Fibroblast of lung (primary cell): Measurements from ENCODE around the gene DUSP9. TPM values are rescaled to one million over a fixed set of nuclear protein-coding genes. Genes with fewer than 3 reads are reported as not detected.

Source experiments
- DNase-seq, 2 donors: peaks; one replicate each; pipeline versions ENCODE4 v3.0.0 to v3.0.0-alpha.2; 2010; ENCODE audit warnings: low read depth in 2 of 2
- H2AFZ ChIP-seq: 2 replicates; pipeline ENCODE4 v1.5.1; 2012; ENCODE audit warnings: low read length, control low read depth, inconsistent platforms
- H3K27ac ChIP-seq: 2 replicates; pipeline ENCODE4 v1.5.1; 2011; ENCODE audit warnings: low read length, control low read depth; ENCODE audit not compliant: insufficient read depth
- H3K27me3 ChIP-seq: 2 replicates; pipeline ENCODE4 v1.5.1; 2011; ENCODE audit warnings: mild to moderate bottlenecking, low read length; ENCODE audit not compliant: control insufficient read depth, insufficient read depth
- H3K36me3 ChIP-seq: 2 replicates; pipeline ENCODE4 v1.5.1; 2011; ENCODE audit warnings: low read length; ENCODE audit not compliant: control insufficient read depth, insufficient read depth
- H3K4me1 ChIP-seq: 2 replicates; pipeline ENCODE4 v1.5.1; 2011; ENCODE audit warnings: low read length; ENCODE audit not compliant: control insufficient read depth, insufficient read depth; ENCODE audit errors: extremely low read depth
- H3K4me2 ChIP-seq: 2 replicates; pipeline ENCODE4 v1.5.1; 2011; ENCODE audit warnings: low read length, control low read depth; ENCODE audit not compliant: insufficient read depth; ENCODE audit errors: extremely low read depth
- H3K4me3 ChIP-seq, 4 experiments: fragments of 200-600 bp in 1 of 4; sonication (generic) in 1 of 4; replicated peaks in 1 of 4; 2 replicates each; pipeline ENCODE4 v1.5.1; 2011 to 2016; ENCODE audit warnings: low read length in 4 of 4, low read depth in 3 of 4, mild to moderate bottlenecking in 3 of 4, control low read depth in 2 of 4, inconsistent platforms in 1 of 4, mixed read lengths in 1 of 4; ENCODE audit not compliant: insufficient read depth in 1 of 4; ENCODE audit errors: control extremely low read depth in 1 of 4
- H3K79me2 ChIP-seq: 2 replicates; pipeline ENCODE4 v1.5.1; 2012; ENCODE audit warnings: mild to moderate bottlenecking, low read length, inconsistent platforms; ENCODE audit not compliant: control insufficient read depth, insufficient read depth
- H3K9ac ChIP-seq: 2 replicates; pipeline ENCODE4 v1.5.1; 2011; ENCODE audit warnings: mild to moderate bottlenecking, low read length, control low read depth; ENCODE audit not compliant: insufficient read depth
- H3K9me3 ChIP-seq: 2 replicates; pipeline ENCODE4 v1.5.1; 2012; ENCODE audit warnings: low read depth, low read length; ENCODE audit not compliant: control insufficient read depth, insufficient read depth
- H4K20me1 ChIP-seq: 2 replicates; pipeline ENCODE4 v1.5.1; 2011; ENCODE audit warnings: low read length; ENCODE audit not compliant: control insufficient read depth, insufficient read depth; ENCODE audit errors: extremely low read depth
- EZH2 ChIP-seq: IDR thresholded peaks from 2 replicates; pipeline ENCODE4 v1.5.1; 2012; ENCODE audit warnings: low read length, control low read depth, mild to moderate bottlenecking; ENCODE audit errors: missing control alignments
- polyA plus RNA-seq, 2 donors: library from polyadenylated mRNA; depleted of rRNA in 1 of 2; stranded (reverse) in 1 of 2; unstranded in 1 of 2; fragments of >200 nt; gene quantifications; 2 replicates each; pipeline ENCODE4 v1.2.1, GENCODE V29; 2011 to 2012; ENCODE audit warnings: missing spikeins in 1 of 2
- total RNA-seq: library from RNA; depleted of rRNA; stranded (reverse); fragments of >200 nt; gene quantifications from 2 replicates; pipeline ENCODE4 v1.2.1, GENCODE V29; 2014
- TF ChIP-seq, protein P1 (sequence below), 2 donors: IDR thresholded peaks in 1 of 2; conservative IDR thresholded peaks in 1 of 2; 1 replicate in 1 of 2; 2 replicates in 1 of 2; pipeline ENCODE4 v1.5.1; 2011 to 2012; ENCODE audit warnings: low read length in 2 of 2, control low read depth in 1 of 2, inconsistent platforms in 1 of 2, low read depth in 1 of 2, mild to moderate bottlenecking in 1 of 2

Gene DUSP9
- total and polyA plus RNA-seq, 2 donors (not counting 1 experiment from before 2014, with no cell fraction given) = not detected

DNA sequence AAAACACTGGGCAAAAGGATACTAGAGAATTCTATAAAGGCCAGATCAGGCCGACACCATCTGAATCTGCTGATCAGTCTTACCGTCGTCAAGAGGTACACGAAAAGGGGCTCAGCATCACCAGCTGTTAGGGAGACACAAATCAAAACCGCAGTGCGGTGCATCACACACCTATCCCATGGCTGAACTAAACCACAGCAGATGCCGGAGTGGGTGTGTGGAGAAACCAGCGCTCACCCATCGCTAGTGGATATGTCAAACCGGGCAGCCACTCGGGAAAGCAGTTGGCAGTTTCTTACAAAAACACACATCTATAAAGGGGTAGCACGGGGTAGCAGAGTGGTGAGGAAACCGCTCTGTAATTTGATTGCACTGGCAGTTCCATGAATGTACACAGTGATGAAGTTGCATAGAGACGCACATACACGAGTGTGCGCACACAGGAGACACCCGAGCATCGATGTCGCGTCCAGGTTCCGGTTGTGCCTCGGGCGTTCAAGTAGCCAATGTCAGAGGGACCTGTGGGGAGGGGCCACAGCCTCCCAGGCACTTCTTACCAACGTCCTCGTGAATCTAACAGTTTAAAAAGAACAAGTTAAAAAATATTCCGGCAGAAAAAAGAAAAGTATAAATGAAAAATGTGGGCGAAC is 24.9 kb upstream of the DUSP9 start:
- H3K4me1 ChIP-seq = no peaks in the 10 kb centered on the region
- peaks cover 3% of the 10 kb centered on the region for H3K27me3 ChIP-seq
- no peaks in the 10 kb centered on the region for H3K36me3 ChIP-seq

DNA sequence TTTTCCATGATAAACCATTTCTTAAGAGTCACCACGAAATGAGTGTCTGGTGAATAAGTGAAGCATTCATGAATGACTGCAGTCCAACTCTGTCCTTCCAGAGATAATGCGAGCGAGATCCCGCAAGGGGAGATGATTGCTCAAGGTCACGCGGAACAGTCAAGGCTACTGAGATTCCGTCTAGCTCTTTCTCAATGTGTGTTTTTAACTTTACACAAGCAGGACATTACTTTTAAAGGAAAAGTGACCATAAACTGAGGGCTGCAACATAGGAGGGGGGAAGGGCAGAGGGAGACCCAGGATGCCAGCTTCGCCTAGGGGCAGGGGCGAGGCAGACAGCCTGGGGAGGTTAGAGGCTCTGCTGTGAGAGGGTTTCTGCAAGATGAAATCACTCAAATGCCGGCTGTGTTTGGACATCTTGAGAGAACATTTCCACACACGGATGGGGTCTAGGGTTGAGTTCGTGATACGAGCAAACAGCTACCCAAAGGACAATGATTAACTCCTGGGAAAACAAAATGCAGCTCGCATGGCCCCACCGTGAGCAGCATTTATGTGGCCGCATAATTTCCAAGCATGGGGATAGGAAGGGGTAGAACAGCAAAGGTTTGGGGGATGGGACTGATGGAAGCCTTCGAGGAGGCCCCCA is 24.2 kb upstream of the DUSP9 start:
- Histone ChIP-seq H3K9me3 (no peaks in the 10 kb centered on the region), H3K27me3 (peaks cover 3% of the 10 kb centered on the region), H3K27ac (no peak overlapping the region), H3K4me1 (no peaks in the 10 kb centered on the region), H3K4me3 (no peak overlapping the region), H3K9ac (no peak overlapping the region), H4K20me1 (no peaks in the 10 kb centered on the region), H3K36me3 (no peaks in the 10 kb centered on the region), H3K79me2 (no peaks in the 10 kb centered on the region), H2AFZ (no peak overlapping the region), H3K4me2 (no peak overlapping the region)
- no peak for DNase-seq
- TF ChIP-seq EZH2 = no peak
- TF ChIP-seq, protein P1, sequence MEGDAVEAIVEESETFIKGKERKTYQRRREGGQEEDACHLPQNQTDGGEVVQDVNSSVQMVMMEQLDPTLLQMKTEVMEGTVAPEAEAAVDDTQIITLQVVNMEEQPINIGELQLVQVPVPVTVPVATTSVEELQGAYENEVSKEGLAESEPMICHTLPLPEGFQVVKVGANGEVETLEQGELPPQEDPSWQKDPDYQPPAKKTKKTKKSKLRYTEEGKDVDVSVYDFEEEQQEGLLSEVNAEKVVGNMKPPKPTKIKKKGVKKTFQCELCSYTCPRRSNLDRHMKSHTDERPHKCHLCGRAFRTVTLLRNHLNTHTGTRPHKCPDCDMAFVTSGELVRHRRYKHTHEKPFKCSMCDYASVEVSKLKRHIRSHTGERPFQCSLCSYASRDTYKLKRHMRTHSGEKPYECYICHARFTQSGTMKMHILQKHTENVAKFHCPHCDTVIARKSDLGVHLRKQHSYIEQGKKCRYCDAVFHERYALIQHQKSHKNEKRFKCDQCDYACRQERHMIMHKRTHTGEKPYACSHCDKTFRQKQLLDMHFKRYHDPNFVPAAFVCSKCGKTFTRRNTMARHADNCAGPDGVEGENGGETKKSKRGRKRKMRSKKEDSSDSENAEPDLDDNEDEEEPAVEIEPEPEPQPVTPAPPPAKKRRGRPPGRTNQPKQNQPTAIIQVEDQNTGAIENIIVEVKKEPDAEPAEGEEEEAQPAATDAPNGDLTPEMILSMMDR (conservative IDR thresholded peaks at IDR 0.05 in 1 of 2, IDR thresholded peaks at IDR 0.05 in 1 of 2; ENCODE audit: low read depth in 1 of 2, low read length in 2 of 2) = no peak

More for the DNA sequence above, 24.9 kb upstream of the DUSP9 start:
- no peak overlapping the region for H3K4me3 ChIP-seq
- no peak for DNase-seq
- H3K4me2 ChIP-seq = no peak overlapping the region
- no peak overlapping the region for H2AFZ ChIP-seq
- H3K9me3 ChIP-seq = no peaks in the 10 kb centered on the region
- no peak overlapping the region for H3K9ac ChIP-seq
- no peaks in the 10 kb centered on the region for H3K79me2 ChIP-seq
- H3K27ac ChIP-seq = no peak overlapping the region
- TF ChIP-seq, protein P1 (conservative IDR thresholded peaks at IDR 0.05 in 1 of 2, IDR thresholded peaks at IDR 0.05 in 1 of 2; ENCODE audit: low read depth in 1 of 2, low read length in 2 of 2) = no peak
- TF ChIP-seq EZH2 = no peak
- H4K20me1 ChIP-seq = no peaks in the 10 kb centered on the region

DNA sequence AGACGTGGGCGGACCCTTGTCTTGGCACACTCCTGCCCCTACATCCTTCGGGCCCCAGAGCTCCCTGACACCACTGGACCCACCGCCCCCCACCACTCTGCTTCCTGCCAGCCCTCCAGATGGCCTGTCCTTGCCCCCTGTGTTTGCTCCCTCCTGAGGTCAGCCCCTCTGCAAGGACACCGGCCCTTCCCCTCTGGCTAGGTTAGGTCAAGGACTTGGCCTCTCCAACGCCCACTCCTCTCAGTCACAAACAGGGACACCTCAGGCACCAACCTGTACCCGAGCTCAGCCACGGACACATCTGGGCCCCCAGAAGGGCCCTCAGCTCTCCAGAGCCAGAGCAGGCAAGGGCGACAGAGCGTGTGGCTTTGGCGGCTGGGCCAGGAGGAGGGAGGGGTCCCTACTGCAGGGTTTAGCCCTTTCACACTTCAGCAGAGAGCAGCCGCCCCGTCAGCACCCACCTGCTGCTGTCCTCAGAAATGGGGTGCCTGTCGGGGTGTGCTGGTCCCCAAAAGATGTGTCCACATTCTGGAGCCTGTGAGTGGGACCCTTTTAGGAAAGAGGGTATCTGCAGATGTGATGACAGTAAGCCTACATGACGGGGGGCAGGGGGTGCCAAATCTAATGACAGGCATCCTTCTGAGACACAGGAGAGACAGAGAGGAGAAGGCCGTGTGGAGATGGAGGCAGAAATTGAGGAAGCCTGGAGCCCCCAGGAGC is 23.5 kb upstream of the DUSP9 start:
- peaks cover under 1% of the 10 kb centered on the region for H3K27me3 ChIP-seq
- H3K4me1 ChIP-seq = no peaks in the 10 kb centered on the region
- H3K79me2 ChIP-seq = no peaks in the 10 kb centered on the region
- no peak for DNase-seq
- no peaks in the 10 kb centered on the region for H4K20me1 ChIP-seq
- H3K36me3 ChIP-seq = no peaks in the 10 kb centered on the region
- TF ChIP-seq EZH2 = no peak
- TF ChIP-seq, protein P1 (conservative IDR thresholded peaks at IDR 0.05 in 1 of 2, IDR thresholded peaks at IDR 0.05 in 1 of 2; ENCODE audit: low read depth in 1 of 2, low read length in 2 of 2) = no peak
- no peak overlapping the region for H3K4me2 ChIP-seq
- no peak overlapping the region for H3K9ac ChIP-seq
- H3K9me3 ChIP-seq = no peaks in the 10 kb centered on the region
- no peak overlapping the region for H3K4me3 ChIP-seq
- no peak overlapping the region for H2AFZ ChIP-seq
- H3K27ac ChIP-seq = no peak overlapping the region
